ENCODE data around the gene HP1BP3.
"Not testable (repeated sequence)": the region's sequence is repeated elsewhere in the genome, so short reads cannot be mapped to it uniquely, and the experiment has no call there.

HP1BP3 gene

DNA sequence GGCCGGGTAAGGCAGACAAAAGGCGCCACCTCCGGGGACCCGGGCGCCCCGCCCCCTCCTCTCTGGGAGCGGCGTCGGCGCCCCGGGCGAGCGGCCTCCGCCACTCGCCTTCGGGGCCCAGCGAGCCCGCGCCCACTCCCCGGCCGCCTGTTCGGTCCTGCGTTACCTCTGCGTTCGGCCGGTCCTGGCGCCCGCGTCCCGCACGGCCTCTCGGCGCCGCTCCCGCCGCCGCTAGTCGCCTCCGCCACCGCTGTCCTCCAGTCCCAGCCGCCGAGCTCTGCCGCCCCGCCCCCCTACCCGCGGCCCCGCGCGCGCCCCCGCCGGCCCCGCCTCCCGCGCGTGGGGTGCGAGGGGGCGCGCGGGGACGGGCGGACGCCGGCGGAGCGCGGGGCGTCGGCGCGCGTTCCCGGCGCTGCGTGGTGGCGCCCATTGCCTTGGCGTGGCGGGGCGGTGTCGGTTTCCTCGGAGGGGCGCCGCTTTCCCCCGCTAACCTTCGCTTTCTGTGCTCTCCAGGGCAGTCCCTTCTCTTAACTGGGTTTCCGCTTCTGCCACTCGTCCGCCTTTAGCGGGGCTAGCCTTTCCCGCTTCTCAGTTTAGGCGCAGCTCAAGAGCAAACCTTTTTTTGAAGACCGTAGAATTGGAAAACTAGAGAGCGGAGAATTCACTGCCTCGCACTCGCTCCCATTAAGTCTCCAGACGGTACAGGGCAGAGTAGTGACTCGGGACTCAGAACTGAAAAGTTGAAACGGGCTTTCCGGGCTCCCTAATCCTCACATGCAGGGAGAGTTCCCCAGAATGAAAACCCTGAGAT lies at the start of gene HP1BP3:
TSS of gene HP1BP3 (minus strand) at position 279 of the 811 bp plus-strand sequence. CDS start 6,867 bp downstream, outside the sequence.
- peak; percentile 90 for DNase-seq (ENCODE audit: low spot score)

DNA sequence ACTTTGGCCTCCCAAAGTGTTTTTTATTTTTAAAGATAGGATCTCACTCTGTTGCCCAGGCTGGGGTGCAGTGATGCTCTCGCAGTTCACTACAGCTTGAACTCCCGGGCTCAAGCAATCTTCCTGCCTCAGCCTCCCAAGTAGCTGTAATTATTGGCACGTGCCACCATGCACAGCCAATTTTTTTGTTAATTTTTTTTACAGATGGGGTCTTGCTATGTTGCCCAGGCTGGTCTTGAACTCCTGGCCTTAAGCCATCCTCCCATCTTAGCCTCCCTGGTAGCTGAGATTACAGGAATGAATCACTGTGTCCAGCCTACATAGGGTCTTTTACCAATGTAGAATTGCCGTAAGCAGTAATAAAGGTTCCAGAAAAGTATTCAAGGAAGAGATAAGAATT lies 49.1 kb upstream of the HP1BP3 start:
- DNase-seq (ENCODE audit: low spot score), result no peak

DNA sequence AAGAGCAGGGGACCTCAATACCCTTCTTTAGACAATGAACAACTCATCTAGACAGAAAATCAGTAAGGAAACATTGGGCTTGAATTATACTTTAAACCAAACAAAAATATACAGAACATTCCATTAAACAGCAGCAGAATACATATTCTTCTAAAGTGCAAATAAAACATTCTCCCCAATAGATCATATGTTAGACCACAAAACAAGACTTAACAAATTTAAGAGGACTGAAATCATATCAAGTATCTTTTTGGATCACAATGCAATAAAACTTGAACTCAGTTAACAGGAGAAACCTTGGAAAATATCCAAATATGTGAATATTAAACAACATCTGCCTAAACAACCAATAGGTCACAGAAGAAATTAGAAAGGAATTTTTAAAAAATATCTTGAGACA lies 47.7 kb upstream of the HP1BP3 start:
- no peak for DNase-seq (ENCODE audit: low spot score)

DNA sequence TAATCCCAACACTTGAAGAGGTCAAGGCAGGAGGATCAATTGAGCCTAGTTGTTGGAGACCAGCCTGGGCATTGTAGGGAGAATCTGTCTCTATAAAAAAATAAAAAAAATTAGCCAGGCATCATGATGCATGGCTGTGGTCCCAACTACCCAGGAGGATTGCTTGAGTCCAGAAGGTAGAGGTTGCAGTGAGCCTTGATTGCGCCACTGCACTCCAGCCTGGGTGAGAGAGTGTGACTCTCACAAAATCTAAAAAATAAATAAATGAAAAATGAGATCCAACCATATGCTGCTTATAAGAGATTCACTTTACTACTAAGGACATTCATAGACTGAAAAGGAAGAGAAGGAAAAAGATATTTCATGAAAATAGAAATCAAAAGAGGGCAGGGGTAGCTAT lies 47.1 kb upstream of the HP1BP3 start:
- DNase-seq (ENCODE audit: low spot score), result no peak

DNA sequence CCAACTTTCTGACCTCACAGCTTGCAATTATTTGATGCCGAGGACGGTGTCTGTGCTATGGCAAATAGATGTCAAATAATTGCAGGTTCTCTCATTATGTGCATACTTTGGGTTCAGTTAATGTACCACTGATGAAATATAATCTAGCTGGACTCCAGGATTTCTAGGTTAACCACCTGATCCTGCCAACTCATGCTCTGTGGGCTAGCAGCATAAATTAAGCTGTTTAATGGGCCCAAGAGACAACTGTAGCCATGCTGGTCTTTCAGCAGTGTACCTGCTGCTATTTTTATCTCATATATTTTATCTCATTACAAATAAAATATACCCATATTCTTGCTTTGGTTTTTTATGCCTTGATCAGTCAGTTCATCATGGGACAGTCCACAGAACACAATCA lies 43.3 kb upstream of the HP1BP3 start:
- DNase-seq (ENCODE audit: low spot score), result no peak

- DNase-seq (ENCODE audit: low spot score), result no peak
These were observed 42.8 kb upstream of the HP1BP3 start for GRCh38 chr1:20829946-20830345.

DNA sequence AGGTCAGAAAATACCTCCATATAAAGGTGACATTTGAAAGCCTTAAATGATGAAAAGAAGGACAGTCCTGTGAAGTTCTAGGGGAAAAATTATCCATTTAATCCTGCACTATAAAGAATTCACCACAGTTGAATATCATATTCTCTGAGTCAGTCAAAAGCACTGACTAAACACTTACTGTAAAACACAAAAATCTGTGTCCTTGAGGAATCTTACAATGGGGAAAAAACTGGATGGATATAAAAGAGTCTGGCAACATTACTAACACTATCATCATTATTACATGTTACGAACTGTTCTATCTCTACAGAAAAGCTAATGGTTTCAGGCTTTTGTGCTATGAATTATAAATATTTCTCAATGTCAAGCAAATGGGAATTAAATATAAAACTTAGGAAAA lies 42.4 kb upstream of the HP1BP3 start:
- DNase-seq (ENCODE audit: low spot score), result no peak

GRCh38 chr1:20823845-20824244 lies 36.7 kb upstream of the HP1BP3 start:
- DNase-seq (ENCODE audit: low spot score), result no peak

DNA sequence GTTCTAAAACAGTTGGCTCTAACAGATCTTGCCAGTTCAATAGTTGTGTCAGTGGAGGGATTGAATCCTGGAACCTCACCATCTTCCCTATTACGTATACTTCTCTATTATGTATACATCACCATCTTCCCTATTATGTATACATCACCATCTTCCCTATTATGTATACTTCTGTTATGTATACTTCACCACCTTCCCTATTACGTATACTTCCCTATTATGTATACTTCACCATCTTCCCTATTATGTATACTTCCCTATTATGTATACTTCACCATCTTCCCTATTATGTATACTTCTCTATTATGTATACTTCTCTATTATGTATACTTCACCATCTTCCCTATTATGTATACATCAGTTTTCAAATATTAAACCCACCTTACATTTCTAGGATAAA lies 34.4 kb upstream of the HP1BP3 start:
- no peak for DNase-seq (ENCODE audit: low spot score)

DNA sequence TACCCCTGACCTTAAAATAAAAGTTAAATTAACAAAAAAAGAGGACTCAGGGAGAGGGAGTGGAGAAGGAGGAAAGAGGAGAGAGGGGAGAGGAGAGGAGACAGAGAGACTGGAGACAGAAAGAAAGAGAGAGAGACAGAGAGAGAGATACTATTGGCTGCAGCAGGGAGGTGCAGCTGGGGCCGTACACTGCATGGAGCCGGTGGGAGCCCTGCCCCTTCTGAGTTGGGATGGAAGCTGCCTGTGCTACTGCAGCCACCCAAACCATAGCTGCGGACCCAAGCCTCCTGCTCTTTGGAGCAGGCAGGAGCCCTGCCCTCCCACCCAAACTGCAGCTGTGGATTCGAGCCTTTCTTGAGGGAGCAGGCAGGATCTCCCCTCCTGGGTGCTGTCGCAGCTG lies 32.7 kb upstream of the HP1BP3 start:
- no peak for DNase-seq (ENCODE audit: low spot score)

DNA sequence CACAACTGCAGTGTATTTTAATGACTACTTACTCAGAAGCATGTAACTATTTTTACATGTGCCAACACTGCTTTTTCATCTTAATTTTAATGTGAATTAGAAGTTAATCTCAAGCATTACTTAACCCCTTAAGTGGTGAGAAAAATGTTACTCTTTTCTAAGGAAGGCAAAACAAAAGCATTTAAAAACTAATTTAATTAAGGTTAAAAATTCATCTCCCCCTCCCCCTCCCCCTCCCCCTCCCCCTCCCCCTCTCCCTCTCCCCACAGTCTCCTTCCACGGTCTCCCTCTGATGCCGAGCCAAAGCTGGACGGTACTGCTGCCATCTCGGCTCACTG lies 27.4 kb upstream of the HP1BP3 start:
- no peak for DNase-seq (ENCODE audit: low spot score)

- no peak for DNase-seq (ENCODE audit: low spot score)
These were observed 24.8 kb upstream of the HP1BP3 start for GRCh38 chr1:20811916-20812315.

DNA sequence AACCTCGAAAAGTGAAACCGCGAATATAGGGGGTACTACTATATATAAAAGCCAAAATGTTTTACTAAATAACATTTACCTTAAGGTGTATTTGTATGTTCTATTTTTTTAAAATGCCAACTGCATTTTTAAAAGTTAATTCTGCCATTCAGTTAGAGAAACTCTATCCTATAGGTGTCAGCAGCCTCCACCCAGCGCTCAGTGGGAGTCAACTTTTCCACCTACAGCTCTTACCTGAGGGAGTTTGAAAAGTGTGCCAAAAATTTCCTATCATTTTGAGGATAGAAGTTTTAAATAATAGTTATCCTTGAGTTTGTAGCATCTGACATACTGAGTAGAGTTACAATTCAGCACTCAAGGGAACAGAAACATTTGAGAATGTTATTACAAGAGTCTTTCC lies 6.1 kb upstream of the HP1BP3 start:
- DNase-seq (ENCODE audit: low spot score), result no peak

DNA sequence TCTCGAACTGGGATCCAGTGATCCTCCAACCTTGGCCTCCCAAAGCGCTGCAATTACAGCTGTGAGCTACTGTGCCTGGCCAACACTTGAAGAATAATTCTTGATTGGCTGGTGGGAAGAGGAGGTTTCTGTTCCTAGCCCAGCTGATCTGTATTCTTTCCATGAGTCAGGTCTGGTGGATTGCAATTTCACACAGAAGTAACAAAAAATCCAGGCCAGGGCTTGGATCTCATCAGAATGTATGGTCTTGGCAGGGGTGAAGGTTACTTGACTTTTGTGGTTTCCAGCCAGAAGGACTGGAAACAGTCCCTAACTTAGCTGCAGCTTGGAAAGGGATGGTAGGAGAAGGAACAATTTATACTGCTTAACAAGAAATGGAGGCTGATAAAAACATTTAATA lies 5.1 kb upstream of the HP1BP3 start:
- DNase-seq (ENCODE audit: low spot score), result no peak

- DNase-seq (ENCODE audit: low spot score), result no peak
These were observed 3.7 kb upstream of the HP1BP3 start for GRCh38 chr1:20790785-20791184.

DNA sequence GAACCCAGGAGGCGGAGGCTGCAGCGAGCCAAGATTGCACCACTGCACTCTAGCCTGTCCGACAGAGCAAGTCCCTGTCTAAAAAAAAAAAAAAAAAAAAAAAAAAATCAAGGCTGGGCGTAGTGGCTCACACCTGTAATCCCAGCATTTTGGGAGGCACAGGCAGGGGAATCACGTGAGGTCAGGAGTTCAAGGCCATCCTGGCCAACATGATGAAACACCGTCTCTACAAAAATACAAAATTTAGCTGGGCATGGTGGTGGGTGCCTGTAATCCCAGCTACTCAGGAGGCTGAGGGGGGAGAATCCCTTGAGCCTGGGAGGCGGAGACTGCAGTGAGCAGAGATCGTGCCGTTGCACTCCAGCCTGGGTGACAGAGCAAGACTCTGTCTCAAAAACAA lies 2.5 kb upstream of the HP1BP3 start:
- DNase-seq (ENCODE audit: low spot score), result not testable (repeated sequence)

DNA sequence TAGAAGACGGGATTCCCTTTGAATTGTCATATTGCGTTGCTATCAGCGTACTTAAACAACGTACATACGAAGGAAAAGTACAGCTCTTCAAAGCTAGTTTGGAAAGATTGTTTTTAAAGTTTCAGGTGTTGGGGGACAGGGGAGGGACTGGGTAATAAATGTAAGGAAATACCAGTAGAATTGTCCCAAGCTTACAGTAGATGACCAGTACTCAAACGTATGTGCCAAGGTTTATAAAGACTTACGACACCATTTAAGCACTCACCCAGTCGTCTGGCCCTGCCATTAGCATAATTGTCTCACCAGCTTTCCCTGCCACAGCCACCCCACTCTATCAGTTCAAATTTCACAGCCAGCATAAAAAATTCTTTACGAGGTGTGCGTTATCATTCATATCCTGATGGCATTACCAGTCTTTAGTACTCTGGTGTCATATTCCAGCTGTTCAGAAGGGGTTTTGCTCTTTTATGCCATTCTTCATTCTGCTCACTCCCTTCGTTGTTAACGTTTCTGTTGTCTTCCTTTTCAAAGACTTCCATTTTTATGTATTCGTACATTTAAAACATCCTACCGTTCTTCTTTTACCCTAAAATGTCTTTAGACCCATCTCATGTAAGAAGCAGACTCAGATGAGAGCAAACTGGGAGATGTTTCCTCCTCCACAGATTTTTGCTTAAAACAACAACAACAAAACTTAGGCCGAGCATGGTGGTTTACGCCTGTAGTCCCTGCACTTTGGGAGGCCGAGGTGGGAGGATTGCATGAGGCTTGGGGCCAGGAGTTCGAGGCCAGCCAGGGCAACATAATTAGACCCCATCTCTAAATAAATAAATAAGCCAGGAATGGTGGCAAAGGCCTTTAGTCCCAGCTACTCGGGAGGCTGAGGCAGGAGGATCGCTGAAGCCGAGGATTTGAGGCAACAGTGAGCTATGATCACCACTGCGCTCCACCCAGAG lies 1.0 kb upstream of the HP1BP3 start:
- no peak for DNase-seq (ENCODE audit: low spot score)

- DNase-seq (ENCODE audit: low spot score), result peak; percentile 95
These were observed 666 bp downstream of the HP1BP3 start for GRCh38 chr1:20786253-20787028.

DNA sequence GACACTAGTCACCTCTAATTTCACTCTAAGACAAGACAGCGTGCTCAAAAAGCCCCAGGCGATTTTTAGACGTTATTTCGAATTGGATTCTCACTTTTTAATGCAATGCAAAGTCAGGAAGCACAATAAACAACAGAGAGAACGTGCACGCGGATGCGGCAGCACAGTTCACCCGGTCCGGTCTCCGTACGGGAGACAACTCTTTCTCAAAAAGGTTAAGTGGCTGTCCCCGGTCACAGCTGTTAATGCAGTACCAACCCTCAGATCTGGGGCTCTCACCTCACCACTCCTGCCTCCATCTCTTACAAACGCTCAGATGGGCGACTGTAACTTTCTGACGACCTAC lies 1.2 kb downstream of the HP1BP3 start:
- DNase-seq (ENCODE audit: low spot score), result no peak

DNA sequence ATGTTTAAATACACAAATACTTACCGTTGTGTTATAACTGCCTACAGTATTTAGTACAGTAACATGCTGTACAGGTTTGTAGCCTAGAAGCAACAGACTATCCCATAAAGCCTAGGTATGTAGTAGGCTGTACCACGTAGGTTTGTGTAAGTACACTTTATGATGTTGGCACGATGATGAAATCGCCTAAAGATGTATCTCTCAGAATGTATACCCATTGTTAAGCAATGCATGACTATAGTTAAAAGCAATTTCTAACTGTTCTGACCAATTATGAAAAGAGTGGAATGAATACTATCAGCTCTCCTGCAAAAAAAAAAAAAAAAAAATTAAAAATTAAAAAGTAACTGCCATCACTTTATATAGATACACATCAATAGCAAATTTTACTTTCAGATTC lies 11.4 kb downstream of the HP1BP3 start:
- no peak for DNase-seq (ENCODE audit: low spot score)

- no peak for DNase-seq (ENCODE audit: low spot score)
These were observed 15.3 kb downstream of the HP1BP3 start for GRCh38 chr1:20771780-20772179.

GRCh38 chr1:20770314-20771087 lies 16.6 kb downstream of the HP1BP3 start:
- no peak for DNase-seq (ENCODE audit: low spot score)

Data from germinal center (tissue), 1 donor.